HG02981 (cell line): ENCODE data around the gene LSG1.

Experiments
- ATAC-seq: cut with Tn5 transposase; IDR thresholded peaks from one replicate; pipeline ENCODE4 v1.9.1; 2021; ENCODE audit warnings: mild to moderate bottlenecking, moderate library complexity; ENCODE audit not compliant: unreplicated experiment

The LSG1 gene

DNA sequence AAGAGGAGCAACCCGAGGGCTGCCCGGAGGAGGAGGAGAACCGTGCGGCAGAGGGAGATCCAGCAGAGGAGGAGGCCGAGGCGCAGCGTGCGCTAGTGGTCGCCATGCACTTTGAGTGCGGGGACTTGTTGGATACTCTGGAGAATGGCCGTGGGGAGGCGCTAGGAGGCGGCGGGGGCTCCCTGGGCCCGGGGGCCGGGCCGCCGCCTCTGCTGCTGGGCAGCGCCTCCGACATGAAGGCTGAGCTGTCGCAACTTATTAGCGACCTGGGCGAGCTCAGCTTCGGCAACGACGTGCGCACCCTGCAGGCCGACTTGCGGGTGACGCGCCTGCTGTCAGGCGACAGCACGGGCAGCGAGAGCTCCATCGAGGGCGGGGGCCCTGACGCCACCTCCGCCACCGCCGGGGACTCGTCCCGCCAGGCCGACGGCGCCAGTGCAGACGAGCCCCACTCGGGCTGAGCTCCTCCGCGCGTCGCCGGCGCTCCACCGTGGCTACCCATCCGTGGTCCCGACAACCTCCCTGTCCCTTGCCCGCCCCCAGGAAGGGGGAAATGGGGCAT lies 15.7 kb upstream of the LSG1 start:
- ATAC-seq, result peak; percentile 33

DNA sequence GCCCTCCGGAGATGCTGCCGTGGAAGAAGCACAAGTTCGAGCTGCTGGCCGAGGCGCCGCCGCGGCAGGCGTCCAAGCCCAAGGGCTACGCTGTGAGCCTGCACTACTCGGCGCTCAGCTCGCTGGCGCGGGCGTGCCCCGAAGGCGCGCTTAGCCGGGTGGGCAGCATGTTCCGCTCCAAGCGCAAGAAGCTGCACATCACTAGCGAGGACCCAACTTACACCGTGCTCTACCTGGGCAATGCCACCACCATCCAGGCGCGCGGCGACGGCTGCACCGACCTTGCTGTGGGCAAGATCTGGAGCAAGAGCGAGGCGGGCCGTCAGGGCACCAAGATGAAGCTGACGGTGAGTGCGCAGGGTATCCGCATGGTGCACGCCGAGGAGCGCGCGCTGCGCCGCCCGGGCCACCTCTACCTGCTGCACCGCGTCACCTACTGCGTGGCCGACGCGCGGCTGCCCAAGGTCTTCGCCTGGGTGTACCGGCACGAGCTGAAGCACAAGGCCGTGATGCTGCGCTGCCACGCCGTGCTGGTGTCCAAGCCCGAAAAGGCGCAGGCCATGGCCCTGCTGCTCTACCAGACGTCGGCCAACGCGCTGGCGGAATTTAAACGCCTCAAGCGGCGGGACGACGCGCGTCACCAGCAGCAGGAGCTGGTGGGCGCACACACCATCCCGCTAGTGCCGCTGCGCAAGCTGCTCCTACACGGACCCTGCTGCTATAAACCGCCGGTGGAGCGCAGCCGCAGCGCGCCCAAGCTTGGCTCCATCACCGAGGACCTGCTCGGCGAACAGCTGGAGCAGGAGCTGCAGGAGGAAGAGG lies 15.0 kb upstream of the LSG1 start:
- ATAC-seq, result no peak

DNA sequence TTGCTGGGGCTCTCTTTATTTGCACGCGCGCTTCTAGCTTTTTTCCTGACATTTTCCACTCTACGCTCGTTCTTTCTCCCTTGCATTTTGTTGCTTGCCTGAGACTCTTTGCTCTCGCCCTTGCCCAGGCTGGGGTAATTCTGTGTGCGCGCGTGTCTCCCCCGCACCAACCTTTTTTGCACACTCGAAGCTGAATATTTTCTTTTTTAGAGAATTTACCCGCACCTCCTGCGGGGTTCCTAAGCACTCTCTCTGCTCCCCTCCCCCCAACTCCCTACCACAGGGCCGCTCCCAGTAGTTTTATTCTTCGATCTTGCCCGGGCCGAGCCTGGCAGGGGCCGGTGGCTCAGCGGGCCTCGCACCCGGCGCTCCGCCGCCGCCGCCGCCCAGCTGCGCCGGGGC lies 14.4 kb upstream of the LSG1 start:
- no peak for ATAC-seq

DNA sequence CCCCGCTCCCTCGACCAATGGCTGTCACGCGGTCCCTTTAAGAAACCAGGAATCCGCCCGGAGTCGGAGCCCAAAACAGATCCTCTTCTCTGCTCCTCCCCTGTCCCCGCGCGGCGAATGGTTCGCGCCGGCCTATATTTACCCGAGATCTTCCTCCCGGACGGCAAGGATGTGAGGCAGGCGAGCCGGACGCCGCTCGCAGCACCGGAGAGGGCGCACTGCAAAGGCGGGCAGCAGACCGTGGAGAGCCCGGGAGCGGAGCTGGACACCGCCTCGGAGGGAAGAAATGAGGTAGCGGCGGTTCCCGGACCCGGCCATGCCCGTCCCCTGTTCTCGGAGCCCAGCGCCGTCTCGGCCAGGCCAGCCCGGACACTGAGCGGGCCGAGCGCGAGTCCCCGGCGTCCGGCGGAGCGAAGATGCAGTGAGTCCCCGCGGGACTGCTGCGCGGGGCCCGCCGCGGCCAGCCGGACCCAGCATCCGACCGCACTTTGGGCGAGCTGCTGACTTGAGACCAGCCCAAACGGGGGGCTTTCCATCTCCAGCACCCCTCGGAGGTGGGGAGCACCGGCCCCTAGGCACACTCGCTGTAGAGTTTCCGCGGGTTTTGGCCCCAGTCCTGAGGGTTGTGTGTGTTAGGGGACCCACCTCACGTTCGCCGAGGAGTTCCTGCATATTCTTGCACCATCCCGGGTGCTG lies 13.9 kb upstream of the LSG1 start, which contains the start of gene FAM43A:
FAM43A (plus strand) TSS at position 166 of the 696 bp plus-strand sequence. CDS start 944 bp downstream, outside the sequence.
- no peak for ATAC-seq

DNA sequence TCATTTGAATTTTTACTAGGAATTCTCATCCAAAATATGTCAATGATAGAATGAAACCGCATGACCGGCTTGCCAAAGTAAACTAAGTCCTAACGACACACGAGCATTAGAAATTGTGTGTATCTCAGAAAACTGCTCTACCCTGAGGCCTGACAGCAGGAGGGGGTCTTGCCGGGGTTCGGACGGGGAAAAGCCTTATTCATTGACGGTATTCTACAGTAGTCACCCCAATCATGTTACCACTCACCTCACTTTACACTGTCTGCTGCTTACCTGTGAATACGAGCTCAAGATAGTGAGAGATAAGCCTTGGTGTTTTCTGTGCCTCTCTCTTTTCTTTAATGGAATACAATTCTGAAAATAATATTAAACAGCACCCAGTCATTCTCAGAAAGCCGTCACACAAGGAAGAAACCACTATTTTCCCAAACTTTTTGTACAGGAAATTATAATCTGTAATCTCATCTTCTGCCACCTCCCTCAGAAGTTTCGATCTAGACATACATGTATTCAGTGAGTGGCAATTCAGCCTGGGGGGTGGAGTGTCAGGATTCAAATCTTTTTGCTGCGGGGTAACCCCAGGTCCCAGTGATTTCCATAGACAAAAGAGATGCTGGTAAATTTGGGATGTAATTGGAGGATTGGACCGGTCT lies 13.2 kb upstream of the LSG1 start:
- ATAC-seq, result no peak

DNA sequence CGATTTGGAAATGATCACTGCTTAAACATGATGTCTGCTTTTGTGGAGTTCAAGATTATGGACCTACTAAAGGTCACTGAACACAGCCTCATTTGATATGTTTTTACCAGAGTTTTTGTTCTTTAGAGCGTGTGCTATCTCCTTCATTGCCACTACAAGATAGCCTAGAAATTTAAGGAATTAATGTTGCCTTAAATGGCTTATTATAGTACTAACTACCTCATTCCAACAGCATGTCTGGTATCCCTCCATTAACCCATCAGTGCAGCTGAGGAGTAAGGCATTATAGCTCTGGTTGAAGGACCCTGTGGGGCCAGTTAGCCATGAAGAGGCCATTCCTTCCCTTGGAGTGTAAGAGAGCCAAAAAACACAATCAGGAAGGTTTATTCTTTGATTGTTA lies 11.4 kb upstream of the LSG1 start:
- ATAC-seq, result no peak

DNA sequence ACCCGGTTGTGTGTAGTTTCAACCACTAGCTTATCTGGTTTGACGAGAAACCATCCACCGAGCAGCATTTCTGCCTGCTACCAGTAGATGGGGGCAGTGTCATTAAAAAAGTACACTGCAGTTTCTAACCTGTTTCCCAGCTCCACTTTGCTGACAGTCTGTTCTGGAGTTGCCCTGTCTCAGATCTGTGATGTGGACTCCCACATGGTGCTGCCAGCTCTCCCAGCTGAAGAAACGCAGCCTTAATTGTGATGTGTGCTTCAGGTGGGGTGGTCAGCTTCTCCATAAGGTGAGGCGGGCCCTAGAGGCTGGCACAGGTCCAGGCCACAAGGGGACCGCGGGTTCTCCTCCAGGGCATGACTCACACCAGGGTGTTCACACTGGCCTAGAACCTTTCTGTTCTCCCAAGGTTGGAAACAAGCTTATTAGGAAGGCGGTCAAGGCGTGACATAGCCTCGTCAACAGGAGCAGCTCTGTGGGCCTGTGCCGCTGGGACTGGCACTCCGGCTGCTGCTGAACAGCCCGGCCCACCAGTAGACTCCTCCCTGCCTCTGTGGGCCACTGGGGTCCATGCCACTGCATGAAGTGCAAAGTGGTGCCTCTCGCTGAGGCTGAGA lies 10.8 kb upstream of the LSG1 start:
- ATAC-seq, result peak; percentile 58

DNA sequence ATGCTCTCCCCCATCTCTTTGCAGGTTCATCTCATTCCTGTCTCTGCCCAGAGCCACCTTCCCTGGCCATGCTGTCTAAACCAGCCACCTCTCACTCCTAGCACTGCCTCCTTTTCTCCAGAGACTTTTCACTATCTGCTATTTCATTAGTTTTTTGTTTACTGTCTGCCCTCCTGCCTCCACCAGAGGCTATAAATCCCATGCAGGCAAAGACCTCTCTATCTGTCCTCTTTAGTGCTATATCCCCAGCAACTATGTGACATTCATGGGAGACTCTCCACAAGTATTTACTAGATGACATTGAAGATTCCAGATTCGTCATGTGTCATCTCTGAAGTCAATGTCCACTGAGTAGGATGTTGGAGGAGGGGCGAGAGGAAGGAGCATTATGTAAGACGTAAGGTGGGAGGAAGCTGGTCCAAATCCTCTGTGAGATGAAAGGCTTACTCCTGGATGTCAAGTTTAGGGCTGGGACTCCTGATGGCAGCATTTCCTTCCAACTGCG lies 10.2 kb upstream of the LSG1 start:
- no peak for ATAC-seq

DNA sequence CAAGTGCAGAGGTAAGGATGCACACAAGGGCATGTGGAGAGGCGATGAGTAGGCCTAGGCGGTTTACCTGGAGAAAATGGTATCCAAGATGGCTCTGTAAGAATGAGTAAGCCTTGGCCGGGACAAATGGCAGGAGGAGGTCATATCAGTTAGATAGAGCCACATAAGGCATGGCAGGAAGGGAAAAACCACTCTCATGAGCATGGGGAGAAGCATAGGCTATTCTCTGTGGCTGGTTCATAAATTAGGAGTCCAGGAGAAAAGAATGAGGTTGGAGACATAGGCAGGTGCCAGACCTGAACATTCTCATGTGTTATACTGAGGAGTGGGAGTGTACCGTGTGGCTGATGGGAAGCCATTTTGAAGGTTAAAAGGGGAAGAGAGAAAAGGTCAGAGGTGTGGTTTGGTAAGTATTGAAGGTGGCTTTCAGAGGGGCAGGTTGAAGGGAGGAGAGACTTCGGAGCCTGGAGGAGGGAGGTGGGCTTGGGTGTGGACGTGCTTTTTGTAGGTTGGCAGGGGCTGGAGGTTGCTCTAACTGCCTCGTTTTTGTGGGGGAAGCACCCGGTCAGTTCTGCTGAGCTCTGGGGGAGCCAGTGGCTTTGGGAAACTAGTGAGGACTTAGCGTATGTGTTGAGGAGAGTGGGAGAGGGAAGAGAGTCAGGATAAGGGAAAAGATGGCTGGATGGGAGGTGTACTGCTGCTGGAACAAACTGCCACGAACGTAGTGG lies 9.1 kb upstream of the LSG1 start:
- no peak for ATAC-seq

DNA sequence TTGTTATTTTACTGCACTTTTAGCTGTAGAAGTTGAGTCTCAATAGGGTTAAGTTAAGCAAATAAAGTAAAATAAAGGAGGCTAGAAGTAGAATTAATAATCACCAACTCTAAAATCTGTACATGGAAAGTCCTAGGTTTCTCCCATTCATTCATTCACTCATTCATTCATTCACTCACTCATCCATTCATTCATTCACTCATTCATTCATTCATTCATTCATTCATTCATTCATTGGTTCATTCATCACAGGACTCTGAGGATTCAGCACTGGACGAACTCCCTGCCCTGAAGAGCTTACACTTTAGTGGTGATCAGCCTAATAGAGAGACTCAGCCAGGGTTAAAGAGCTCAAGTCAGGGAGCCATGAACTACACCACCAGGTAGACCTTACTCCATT lies 4.5 kb upstream of the LSG1 start:
- no peak for ATAC-seq

DNA sequence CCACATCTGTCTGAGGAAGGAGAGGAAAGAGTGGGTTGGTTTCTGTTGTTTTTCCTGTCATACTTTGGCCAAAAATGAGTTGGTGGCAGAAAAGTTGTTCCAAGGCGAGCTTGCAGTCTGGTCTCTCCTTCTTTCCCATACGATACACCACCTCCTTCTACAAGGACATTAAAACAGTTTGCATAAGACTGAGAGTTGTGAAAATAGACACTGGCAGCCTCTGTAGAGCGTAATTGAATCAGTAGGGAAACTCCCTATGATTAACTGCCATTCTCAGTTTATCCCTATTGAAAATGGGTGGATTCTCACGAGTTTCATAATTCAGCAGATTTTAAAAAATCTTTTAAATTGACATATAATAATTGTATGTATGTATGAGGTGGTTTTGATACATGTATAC lies 3.7 kb upstream of the LSG1 start:
- ATAC-seq, result no peak

DNA sequence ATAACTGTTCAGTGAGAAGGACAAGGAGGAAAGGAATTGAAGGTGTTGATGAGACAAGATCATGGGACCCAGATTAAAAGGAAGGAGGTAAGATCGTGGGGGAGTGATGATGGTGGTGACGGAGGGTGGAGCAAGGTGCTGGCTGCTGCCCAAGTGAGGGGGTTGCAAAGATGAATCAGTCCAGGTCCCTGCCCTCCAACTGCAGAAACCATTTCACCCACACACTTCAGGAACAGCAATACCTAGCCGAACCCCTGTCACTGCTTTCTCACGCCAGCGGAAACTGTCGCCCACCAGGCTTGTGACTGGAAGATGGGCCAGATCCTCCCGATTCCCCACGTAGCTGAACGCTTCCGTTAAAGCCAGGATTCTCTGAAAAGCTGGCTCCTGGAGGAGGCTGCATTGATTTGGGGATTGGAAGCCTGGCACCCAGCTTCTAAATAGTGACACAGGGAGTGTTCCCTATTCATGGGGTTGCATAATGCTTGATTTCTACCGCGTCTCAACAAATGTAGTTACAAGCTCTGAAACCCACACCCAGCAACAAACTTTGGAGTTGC lies 3.2 kb upstream of the LSG1 start:
- ATAC-seq, result no peak

DNA sequence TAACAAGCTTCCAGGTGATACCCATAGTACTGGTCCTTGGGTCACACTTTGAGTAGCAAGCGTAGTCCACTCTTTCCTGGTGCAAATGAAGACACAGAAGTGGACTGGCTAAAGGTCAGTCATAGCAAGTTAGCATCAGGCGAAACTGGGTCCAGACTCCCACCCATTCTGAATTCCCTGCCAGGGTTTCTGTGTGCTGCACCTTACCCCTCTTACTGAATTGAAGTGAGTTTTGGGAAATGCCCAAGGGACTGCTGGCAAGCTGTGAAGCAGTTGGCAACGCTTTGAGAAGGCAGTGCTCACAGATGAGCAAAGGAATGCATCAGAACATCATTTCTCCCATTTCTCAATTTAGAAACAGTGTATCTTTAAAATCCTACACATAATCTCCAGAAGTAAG lies 1.8 kb upstream of the LSG1 start:
- ATAC-seq, result no peak

DNA sequence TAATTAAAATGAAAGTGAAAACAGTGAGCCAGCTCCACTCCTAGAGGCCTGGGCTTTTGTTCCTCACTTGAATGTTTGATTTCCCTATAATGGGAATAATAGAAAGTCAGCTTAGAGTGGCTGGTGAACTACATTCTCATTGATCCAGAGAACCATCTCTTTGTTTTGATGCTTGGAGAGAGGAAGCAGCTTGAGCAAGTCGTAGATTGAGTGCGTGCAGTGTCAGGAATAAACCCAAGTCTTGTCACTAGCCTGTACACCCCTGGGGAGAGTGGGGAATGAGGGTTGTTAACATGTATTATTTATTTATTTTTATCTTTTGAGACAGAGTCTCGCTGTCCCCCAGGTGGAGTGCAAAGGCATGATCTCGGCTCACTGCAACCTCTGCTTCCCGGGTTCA lies 885 bp upstream of the LSG1 start:
- no peak for ATAC-seq

DNA sequence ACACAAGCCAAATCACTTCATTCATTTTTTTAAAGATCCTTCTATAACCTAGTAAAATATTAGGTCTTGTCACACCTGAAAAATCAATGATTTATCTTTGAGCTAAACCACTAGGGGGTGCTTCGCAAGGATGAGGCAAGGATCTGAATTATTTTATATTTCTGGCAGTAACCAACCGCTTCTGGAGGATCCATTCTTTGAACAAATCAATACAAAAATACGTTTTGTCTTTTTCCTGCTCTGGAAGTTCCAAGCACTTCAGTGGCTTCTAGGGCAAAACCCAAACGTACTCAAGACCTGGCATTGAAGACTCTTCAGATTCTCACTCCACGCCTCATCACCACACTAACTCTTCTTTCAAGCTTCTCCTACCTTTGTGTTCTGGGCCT lies 486 bp downstream of the LSG1 start:
- ATAC-seq, result peak; percentile 27

DNA sequence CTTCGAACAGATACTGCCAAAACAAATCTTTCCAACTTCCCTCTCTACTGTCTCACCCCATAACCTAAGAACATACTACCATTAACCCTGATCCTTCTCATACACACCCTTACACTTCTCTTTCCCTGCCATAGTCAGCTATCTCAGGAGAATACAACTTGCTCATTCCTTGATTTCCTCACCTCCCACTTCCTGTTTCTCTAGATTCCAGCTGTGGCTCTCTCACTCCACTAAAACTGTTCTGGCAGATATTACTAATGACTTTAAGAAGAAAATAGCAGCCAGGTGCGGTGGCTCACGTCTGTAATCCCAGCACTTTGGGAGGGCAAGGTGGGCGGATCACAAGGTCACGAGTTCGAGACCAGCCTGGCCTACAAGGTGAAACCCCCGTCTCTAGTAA lies 4.6 kb downstream of the LSG1 start:
- ATAC-seq, result no peak

DNA sequence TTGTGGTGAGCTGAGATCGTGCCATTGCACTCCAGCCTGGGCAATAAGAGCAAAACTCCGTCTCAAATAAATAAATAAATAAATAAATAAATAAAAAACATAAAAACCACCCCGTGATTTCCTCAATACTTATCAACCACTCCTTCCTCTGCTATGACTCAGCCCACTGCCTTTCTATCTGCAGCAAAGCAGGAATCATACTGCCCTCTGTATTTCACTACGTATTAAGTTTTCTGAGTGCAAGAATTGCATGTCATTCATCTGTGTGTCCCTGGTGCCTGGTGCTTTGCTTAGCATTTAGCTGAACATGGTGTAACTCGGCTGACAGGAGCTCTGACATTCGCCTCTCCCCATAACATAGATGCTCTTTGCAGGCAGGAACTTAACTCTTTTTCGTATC lies 7.1 kb downstream of the LSG1 start:
- no peak for ATAC-seq

DNA sequence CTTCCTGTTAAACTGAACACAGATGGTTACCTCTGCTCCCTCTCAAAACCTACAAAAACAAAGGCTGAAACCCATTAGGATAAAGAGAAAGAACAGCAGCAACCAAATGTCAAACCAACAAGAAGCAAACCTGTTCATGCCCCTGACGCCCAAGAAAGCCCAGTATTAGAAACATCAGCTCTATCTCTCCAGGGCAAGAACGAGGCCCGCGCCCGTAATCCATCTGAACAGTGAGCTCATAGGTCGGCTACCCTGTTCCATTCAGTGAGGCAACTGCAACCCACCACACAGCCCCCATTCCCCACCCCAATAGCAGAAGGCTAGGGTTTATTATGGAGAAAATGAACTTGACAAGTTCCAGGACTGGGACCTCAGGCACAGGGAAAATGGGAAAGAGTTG lies 10.0 kb downstream of the LSG1 start:
- ATAC-seq, result no peak

DNA sequence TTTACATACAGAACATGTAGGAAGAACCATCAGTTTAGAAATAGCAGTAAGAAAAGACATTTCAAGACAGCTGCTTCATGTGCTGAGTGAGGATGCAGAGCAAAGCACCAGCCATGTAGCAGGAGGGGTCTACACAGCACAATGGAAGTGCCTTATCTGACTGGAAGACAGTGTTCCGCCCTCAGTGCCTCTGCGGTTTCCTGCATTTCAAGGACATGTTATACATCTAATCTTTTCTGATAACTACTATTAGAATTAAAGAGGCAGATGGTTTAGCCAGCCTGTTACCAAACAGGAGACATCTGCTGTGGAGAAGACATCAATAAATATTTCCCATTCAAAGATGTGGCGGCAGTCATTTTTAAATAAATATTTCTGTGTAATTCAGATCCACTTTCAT lies 10.6 kb downstream of the LSG1 start:
- no peak for ATAC-seq

DNA sequence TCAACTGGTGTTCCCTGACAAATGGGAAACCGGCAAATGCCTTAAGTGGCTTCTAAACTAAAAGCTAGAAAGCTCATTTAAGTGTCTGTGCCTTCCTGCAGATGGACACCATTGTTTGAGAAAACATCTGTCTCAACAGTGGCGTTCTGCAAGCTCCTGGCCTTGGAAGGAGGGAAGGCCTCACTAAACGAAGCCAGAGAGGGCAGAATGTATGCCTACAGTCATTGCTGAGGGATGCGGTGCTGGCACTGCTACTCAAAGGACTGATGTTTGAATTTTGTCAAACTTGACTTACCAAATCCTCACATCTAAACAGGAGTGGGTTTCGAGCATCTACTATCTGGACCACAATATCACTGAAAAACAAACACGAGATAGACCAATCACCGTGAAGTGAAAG lies 12.2 kb downstream of the LSG1 start:
- no peak for ATAC-seq
